H54 (cell line): ENCODE results near the gene KLHL17.
"Not testable (repeated sequence)": the region's sequence is repeated elsewhere in the genome, so short reads cannot be mapped to it uniquely, and the experiment has no call there.

ENCODE experiments used
- DNase-seq: peaks from one replicate; pipeline ENCODE4 v3.0.0; 2011; ENCODE audit warnings: low spot score, mixed read lengths; ENCODE audit not compliant: insufficient read length
- FAIRE-seq: peaks from 3 replicates; lab custom pipeline; 2011; peaks lifted over from hg19 to GRCh38; lab: Jason Lieb, UNC
- POLR2A ChIP-seq: IDR thresholded peaks from 2 replicates; pipeline ENCODE4 v1.6.1; 2011; ENCODE audit warnings: low read depth, mild to moderate bottlenecking, low read length

Gene KLHL17

DNA sequence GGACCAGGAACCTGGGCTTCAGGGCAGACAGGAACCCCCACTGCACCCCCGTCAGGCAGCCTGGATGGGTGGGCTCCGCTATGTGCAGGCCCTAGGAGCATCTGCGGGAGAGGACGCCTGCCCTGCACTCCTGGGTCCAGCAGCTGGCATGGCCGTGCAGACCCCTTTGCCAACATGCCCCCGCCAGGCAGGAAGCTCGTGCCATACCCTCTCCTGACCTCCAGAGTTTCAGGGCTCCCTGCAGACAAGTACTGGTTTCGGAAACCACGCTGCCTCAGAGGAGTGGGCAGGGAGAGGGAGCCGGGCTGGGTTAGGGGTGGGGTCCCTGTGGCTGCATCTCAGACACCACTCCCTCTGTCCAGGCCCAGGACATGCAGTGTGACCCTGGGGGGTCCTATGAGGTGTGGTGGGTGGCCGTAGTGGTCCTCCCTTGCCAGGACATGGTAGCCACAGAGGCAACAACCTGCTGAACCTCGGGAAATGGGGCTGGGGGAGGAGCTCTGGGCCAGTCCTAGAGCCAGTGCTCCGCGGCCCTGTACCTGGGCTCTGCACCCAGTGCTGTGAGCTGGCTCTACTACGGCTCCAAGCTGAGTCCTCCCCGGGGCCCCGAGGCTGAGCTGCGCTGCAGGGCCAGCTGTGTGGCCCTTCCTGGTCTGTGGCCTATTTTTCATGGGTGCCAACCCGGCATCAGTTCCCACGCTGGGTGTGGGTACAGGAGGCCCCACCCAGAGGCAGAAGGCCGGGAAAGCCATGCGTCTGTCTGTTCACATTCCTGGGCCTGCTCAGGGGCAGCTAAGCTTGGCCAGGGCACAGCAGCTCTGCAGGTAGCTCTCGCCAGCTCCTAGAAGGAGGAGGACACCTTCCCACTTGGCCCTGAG lies 7.3 kb downstream of the KLHL17 start:
- DNase-seq (no peak), FAIRE-seq (no peak)
- no peak for TF ChIP-seq POLR2A

DNA sequence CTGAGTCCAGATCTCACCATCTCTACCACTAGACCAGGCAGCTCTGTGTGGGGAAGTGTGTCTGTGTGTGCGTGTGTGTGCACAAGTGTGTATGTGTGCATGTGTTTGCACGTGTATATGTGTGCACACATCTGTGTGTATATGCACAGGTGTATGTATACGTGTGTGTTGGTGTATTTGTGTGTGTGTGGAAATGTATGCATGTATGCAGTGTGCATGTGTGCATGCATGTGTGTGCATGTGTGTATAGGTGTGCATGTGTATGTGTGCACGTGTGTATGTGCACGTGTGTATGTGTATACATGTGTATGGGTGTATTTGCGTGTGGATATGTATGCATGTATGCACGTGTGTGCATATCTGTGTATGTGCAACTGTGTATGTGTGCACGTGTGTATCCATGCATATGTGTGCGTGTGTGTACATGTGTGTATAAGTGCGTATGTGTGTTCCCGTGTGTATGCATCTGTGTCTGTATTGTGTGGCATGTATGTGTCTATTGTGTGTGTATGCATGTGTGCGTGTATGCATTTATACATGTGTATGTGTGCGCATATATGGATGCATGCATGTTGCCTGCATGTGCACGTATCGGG lies 9.0 kb downstream of the KLHL17 start:
- FAIRE-seq, result no peak
- no peak for DNase-seq
- no peak for TF ChIP-seq POLR2A

DNA sequence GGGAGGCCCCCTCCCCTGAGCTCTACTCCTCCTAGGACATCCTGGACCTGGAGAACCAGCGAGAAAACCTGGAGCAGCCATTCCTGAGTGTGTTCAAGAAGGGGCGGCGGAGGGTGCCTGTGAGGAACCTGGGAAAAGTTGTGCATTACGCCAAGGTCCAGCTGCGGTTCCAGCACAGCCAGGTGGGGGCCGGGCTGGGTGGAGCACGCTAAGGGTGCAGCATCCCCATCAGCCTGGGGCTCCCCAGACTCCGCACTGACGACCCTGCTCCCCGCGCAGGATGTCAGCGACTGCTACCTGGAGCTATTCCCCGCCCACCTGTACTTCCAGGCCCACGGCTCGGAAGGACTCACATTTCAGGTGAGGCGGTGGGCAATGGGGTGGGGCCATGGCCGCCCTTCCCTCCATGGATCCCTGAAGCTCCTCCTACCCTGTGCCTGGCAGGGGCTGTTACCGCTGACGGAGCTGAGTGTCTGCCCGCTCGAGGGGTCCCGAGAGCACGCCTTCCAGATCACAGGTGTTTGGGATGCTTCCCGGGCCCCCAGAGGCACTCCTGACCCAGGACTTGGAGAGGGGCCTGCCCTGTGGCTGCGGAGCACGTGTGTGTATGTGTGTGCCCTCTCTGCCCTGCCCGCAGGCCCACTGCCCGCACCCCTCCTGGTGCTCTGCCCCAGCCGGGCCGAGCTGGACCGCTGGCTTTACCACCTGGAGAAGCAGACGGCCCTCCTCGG lies 10.0 kb downstream of the KLHL17 start:
- DNase-seq (no peak), FAIRE-seq (no peak)
- TF ChIP-seq POLR2A, result no peak

DNA sequence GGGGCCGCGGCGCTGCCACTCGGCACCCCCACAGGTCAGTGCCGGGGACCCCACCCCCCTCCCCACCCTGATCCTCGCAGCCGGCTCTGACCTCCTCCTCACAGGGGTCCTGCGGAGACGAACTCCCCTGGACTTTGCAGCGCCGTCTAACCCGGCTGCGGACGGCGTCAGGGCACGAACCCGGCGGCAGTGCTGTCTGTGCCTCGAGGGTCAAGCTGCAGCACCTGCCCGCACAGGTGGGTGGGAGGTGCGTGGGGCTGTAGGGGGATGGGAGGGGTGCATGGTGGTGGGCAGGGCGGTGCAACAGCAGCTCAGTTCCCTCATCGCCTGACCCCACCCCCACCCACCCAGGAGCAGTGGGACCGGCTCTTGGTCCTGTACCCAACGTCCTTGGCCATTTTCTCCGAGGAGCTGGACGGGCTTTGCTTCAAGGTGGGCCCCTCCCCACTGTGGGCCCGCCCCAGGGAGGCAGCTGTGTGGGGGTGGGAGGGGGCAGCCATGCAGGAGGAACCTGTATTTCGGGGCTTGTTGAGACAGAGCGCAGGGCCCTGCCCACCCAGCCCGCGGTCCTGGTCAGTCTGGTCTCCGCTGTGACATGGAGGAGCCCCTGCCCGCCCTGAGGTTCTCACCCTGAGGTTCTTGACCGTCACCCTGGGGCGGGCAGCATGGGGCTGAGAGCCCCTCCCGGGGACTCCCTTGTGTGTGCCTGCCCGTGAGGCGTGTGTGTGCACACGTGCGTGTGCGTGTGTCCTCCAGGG lies 10.8 kb downstream of the KLHL17 start:
- no peak for FAIRE-seq
- no peak for TF ChIP-seq POLR2A
- no peak for DNase-seq

DNA sequence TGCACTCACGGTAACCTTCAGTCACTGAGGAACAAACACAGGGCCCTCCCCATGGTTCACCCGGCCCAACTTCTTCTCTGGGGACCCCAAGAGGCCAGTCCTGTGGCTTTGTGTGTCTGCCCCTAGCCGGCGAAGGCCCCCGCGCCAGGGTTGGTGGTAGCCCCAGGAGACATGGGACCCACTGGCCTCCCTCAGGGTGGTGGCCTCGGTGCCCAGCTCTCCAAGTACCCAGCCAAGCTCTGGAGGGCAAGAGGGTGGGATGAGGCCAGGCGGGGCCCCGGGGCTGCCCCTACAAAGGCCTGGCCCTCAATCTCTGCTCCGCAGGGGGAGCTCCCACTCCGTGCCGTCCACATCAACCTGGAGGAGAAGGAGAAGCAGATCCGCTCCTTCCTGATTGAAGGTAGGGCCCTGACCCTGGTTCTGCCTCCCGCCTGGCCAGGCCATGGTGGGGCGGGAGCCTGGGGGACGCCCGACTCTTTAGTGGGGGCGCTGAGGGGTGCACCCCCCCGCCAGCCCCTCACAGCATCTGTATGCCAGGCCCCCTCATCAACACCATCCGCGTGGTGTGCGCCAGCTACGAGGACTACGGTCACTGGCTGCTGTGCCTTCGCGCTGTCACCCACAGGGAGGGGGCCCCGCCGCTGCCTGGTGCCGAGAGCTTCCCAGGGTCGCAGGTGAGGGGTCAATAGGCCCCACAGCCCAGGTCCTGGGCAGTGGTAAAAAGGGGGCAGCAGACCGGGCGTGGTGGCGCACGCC lies 11.5 kb downstream of the KLHL17 start:
- DNase-seq (no peak), FAIRE-seq (no peak)
- TF ChIP-seq POLR2A, result no peak

DNA sequence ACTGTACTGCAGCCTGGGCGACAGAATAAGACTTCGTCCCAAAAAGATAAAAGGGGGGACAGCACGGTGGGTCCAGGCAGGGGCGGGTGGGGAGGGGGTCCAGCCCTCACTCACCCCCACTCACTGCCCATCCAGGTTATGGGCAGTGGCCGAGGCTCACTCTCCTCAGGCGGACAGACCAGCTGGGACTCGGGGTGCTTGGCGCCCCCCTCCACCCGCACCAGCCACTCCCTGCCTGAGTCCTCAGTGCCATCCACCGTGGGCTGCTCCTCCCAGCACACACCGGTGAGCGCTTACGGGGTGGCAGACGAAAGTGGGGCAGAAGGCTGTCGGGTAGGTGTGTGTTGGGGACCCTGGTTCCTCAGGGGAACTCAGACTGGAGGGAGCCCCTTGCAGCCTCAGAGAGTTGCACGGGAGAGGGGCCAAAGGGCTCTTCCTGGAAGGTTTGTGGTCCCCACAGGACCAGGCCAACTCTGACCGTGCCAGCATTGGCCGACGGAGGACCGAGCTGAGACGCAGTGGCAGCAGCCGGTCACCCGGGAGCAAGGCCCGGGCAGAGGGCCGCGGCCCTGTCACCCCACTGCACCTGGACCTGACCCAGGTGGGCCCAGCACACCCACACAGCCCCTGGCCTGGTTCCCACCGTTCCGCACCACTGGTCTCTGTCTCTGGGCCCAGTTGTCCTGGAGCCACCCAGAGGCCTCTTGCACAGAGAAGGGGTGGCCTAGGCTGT lies 12.5 kb downstream of the KLHL17 start:
- FAIRE-seq (no peak), DNase-seq (no peak)
- TF ChIP-seq POLR2A, result no peak

DNA sequence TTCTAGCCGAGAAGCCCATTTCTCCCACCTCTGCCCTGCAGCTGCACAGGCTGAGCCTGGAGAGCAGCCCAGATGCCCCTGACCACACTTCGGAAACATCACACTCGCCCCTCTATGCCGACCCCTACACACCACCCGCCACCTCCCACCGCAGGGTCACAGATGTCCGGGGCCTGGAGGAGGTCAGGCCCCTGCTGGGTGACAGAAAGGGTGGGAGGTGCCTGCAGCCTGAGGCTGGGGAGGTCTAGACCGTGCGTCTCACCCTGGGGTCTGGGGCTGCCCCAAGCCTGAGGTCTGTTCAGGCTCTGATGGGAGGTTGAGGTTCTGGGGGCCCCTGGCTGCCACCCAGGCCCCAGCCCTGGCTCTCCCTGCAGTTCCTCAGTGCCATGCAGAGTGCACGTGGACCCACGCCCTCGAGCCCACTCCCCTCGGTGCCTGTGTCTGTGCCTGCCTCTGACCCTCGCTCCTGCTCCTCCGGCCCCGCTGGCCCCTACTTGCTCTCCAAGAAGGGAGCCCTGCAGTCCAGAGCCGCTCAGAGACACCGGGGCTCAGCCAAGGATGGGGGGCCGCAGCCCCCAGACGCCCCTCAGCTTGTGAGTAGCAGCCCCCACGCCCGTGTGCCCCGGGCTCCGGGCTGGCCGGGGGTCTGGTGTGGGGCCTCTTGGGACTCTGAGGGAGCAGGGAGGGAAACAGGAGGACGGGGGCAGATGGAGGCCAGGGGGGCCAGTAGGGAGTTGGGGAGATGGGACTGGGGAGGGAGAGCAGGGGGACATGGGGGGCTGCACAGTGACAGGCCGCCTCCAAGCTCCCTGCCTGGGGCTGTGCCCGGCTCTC lies 13.3 kb downstream of the KLHL17 start:
- TF ChIP-seq POLR2A, result no peak
- FAIRE-seq (no peak), DNase-seq (no peak)

DNA sequence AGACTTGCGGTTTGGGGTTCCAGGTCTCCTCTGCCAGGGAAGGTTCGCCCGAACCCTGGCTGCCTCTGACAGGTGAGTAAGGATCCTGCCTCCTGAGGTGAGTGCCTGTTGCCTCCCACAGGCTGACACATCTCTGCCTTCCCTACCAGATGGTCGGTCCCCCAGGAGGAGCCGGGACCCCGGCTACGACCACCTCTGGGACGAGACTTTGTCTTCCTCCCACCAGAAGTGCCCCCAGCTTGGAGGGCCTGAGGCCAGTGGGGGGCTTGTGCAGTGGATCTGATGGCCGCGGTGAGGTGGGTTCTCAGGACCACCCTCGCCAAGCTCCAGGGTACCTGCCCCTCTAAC lies 13.9 kb downstream of the KLHL17 start:
- TF ChIP-seq POLR2A, result no peak
- FAIRE-seq (no peak), DNase-seq (no peak)

DNA sequence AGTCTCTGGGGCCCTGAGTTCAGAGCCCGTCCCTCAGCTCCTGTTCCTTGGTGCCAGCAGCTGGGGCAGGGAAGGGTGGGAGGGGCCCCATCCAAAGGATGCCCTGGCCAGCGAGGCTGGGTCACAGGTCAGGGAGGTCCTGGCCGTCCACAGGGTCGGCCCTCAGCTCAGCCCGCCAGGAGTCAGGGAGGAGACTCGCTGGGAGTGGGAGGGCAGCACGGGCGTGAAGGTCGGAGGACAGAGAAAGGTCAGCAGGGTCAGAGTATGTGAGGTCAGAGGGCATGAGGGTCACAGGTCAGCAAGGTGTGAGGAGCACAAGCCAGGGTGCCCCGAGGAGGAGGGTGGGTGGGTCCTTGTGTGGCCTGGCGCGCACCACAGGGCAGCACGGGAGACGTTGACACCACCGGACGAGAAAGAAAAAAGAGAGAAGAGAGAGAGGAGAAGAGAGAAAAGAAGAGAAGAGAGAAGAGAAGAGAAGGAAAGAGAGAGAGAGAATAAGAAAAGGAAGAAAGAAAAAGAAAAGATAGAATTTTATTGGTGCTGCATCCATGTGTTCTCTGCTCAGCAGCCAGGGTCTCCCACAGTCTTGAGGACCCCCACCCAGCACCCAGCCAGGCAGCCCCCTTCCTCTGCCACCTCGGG lies 14.4 kb downstream of the KLHL17 start:
- FAIRE-seq, result no peak
- TF ChIP-seq POLR2A, result no peak

DNA sequence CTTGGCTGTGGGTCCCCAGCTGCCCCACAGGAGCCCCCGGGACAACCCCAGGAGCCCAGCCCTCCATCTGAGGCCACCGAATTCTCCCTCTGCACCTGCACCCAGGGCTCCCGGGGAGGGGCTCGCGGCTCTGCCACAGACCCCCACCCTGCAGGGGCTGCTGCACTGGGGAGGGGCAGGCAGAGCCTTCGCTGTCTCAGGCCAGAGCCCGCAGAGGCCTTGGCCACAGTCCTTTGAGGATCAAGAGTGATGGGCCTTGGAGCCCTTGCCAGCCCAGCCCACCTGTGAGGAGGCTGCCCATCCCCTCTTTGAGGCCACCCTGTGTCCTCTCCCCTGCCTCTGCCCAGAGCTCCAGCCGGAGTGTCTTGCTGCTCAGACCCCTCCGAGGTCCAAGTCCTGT lies 15.0 kb downstream of the KLHL17 start:
- FAIRE-seq, result no peak
- no peak for TF ChIP-seq POLR2A
- no peak for DNase-seq

More for the DNA sequence above, 14.4 kb downstream of the KLHL17 start:
- DNase-seq, result no peak

DNA sequence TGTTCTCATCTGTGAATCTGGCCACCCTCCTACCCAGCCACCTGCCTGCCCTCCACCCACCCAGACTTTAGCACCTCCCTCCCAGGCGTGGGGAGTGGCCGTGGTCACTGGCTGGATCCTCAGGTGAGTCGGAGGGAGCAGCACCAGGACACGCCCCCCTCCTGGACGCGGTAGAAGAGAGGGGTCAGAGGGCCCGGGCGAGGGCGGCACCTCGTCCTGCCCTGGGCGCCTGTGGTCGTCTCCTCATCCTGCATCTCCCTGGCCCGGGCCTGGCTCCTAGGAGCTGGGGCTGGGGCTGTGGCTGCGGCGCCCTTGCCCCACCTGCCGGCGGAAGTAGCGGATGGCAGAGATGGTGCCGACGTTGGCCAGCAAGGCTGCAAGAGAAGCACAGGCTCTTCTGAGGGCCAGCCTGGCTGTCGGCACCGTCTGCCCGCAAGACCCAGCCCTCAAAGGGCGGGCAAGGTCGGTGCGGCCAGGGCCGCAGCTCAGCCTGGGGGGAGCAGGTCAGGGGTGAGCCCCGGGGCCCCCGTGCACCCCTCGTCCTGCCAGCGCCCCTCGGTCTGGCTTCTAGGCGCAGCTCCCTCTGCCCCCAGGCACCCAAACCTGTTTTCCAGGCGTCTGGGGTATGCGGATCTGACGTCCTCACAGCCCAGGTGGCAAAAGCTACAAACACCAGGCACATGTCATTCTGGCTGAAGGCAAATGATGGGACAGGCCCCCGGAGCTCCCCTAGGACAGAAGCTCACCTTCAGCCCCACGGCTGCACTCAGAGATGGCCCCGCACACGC lies 15.7 kb downstream of the KLHL17 start:
- FAIRE-seq (no peak), DNase-seq (peak; percentile 72)
- no peak for TF ChIP-seq POLR2A

DNA sequence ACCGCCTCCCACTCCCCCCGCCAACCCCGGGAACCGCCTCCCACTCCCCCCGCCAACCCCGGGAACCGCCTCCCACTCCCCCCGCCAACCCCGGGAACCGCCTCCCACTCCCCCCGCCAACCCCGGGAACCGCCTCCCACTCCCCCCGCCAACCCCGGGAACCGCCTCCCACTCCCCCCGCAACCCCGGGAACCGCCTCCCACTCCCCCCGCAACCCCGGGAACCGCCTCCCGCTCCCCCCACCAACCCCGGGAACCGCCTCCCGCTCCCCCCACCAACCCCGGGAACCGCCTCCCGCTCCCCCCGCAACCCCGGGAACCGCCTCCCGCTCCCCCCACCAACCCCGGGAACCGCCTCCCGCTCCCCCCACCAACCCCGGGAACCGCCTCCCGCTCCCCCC lies 16.4 kb downstream of the KLHL17 start:
- DNase-seq, FAIRE-seq: not testable (repeated sequence)
